Activated CD4-positive, CD25-positive, alpha-beta regulatory T cell treated with anti-CD3 and anti-CD28 coated beads, Interleukin-2, amount 50 U/mL, for 24 hours (primary cell): ENCODE data around the gene WDR7.

Experiments used
- ATAC-seq, 2 donors: fragments of 150-1000 bp; cut with Tn5 transposase; one replicate each; pipeline ENCODE4 v1.10.0; 2021; ENCODE audit warnings: mild to moderate bottlenecking in 1 of 2, moderate library complexity in 1 of 2

WDR7 gene

DNA sequence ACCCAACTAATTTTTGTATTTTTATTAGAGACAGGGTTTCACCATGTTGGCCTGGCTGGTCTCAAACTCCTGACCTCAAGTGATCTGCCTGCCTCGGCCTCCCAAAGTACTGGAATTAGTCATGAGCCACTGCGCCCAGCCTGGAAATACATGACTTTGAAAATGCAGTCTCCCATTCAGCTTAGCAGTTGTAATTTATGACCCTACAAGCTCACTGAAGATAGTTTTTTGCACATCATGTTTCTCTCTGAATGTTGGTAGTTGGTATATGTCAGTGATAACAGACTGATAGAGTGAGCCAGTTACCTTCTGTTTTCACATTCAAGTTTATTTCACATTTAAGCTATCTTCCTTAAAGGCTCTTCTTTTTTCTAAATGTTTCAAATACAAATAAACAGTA is 7.1 kb downstream of the WDR7 start:
- ATAC-seq: no peak

DNA sequence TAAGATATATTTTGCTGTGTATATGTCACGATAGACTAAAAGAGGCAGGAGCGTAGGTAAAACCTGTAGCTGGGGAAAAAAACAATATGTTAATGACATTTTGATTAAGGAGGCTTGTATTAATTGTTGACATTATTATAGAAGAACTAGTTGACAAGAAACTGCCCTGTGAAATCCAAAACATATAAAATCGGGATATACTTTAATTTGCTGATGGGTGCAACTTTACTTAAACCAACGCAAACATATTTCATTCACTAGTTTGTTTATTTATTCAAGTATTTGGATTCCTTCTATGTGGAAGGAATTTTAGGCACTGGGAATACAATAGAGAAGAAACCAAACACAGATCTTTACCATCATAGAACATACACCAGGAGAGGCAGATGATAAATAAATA is 8.0 kb downstream of the WDR7 start:
- ATAC-seq: no peak

DNA sequence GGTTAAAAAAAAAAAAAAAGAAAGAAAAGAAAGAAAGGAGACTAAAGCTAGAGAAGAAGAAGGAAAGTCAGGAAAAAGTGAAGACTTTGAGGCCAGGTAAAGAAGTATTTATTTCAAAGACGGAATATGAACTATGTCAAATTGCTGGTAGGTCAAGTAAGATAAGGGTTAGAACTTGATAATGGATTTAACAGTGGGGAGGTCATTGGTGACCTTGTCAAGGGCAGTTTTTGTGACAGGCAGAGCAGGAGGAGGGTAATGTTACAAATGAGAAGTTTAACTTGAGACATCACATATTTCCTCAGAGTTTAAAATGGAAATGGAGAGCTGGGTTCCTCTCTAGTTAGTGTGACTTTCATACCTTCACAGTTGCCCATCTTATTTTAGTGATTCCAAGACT is 9.5 kb downstream of the WDR7 start:
- ATAC-seq: no peak

DNA sequence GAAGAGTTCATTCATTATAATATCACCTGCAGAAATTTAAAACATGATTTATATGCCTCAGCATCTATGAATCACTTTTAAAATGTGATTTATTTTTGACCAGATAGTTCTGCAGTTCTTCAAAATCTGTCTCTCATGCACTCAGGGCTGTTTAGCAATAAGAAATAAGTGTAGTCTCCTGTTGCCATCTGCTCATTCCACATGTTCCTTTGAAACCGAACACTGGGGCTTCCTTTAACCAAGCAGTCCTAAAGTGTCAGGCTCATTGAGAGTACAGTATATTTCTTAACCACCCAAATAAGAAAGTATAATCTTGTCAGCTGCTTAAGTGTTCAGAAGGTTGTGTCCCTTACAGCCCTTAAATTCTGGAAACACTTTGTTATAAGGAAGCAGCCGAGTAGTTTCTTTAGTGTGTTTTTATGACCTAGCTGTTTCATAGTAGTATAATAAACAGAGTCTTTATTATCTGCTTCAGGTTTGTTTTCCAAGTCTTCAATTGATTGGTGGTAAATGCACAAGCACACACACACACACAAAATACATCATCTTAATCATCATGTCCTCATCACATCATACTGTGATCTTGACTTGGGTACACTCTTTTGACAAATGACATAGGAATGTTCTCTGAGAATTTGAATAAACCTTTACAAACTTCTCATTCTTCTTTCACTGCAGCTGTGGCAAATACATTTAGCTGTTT is 10.4 kb downstream of the WDR7 start:
- no peak for ATAC-seq

DNA sequence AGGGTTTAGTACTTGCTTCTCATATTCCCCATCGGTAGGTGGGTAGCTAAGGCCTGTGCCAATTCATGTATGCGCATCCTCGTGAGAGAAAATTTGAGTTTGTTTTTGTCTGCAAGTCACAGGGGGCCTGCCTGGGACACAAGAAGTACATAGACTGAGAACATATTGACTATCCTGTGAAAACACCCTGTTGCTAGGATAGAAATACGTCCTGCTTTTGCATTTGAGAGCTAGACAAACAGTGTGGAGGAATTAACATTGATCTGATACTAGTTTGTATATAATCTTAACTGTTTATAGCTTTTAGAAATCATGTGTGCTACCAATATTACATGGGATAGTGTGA is 10.9 kb downstream of the WDR7 start:
- ATAC-seq: no peak

DNA sequence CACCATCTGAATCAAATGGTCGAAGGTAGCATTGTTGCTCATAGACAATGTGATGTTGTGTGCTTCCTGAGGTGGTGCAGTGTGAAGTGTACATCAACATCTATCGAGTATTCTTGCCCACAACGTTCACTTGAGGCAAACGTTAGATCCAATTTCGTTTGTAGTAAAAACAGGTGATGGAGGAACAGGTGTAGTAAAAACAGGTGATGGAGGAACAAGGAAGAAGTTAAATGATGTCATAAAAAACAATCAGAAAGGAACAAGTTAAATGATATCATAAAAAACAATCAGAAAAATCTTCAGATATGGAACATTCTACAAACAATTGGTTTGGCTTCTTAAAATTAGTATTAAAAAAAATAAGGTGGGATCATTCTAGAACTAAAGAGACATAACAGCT is 11.3 kb downstream of the WDR7 start:
- ATAC-seq: no peak

DNA sequence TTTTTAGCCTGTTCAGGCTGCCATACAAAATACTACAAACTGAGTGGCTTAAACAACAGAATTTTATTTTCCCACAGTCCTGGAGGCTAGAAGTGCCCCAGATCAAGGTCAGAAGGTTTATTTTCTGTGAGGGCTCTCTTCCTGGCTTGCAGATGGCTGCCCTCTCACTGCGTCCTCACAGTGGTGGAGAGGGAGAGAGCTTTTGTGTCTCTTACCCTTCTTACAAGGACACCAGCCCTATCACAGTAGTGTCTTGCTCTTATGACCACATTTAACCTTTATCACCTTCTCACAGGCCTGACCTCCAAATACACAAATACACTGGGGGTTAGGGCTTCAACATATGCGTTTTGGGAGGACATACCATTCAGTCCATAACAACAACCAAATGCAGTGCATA is 11.7 kb downstream of the WDR7 start:
- ATAC-seq: no peak

DNA sequence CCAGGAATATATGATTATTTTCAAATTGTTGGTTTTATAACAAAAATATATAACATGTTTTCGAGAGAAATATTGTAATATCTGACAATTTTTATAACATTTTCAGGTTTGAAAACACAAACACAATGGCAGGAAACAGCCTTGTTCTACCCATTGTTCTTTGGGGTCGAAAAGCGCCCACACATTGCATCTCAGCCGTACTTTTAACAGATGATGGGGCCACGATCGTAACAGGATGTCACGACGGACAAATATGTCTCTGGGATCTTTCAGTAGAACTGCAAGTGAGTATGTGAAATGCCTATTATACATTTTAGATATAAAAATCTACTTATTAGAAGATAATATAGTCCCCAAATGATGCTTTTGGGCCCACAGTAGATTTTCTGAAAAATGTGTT is 21.2 kb downstream of the WDR7 start:
- no peak for ATAC-seq

DNA sequence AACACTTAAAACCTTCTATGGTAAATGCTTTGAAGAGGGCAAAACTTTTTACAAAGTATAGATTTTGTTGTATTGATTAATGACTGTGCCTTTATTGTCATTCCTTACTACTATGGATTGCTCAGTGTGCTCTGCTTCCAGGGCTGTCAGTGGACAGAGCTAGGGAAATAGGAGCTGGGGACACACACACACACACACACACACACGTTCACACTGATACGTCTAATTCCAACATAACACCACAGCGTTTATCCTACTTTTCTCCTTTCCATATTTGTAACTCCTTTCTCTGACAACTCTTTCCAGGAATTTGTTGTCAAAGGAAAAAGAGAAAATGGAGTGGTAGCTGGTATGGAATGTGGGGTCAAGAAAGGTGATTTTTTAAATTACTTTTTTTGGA is 21.8 kb downstream of the WDR7 start:
- ATAC-seq: no peak

DNA sequence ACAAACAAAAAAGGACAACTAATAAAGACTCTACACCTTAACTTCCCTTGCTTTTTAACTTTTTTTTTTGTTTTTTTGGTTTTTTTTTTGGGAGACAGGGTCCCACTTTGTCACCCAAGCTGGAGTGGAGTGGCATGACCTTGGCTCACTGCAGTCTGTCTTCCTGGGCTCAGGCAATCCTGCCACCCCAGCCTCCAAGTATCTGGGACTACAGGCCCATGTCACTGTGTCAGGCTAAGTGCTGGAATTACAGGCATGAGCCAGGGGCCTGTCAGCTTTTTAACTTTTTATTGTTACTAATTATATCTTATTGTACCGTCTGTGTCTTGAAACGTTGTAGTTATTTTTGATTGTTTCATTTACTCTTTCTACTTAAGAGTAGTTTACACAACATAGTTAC is 25.5 kb downstream of the WDR7 start:
- ATAC-seq: no peak

DNA sequence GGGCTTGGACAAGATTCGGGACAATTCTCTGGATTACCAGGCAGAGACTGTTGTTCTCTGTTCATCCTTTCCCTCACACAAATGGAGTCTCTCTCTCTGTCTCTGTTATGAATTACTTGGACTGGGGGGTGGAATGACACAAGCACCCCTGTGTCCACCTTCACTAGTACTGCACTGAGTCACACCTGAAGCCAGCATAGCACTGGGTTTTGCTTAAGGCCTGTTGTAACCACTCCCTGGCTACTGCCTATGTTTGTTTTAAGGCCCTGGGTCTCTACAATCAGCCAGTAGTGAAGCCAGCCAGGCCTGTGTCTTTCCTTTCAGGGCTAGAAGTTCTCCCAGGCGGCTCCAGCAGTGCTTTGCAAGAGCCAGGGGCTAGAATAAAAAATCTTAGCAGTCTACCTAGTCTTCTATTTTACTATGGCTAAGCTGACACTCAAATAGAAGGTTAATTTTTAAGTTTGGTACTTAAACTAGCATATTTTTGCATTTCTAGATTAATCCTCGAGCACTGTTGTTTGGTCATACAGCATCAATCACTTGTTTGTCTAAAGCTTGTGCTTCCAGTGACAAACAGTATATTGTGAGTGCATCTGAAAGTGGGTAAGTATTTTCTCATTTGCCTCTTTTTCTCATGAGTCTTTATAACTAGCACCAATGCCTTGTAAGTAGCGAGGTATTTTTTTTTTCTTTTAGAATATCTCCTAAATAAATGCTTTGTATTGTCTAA is 27.8 kb downstream of the WDR7 start:
- no peak for ATAC-seq

DNA sequence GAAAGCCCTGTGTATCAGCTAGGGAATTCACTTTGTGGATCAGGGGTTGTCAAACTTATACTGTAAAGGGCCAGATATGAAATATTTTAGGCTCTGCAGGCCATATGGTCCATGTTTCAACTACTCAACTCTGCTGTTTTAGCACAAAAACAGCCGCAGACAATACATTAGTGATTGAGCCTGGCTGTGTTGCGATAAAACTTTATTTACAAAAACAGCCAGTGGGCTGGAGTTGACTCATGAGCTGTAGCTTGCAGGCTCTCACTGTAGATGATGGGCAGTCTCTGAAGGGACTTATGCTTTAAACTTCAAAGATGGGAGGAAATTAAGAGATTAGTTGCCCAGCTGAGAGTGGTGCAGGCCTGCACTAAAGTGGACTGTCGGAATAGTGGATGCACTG is 33.1 kb downstream of the WDR7 start:
- no peak for ATAC-seq

DNA sequence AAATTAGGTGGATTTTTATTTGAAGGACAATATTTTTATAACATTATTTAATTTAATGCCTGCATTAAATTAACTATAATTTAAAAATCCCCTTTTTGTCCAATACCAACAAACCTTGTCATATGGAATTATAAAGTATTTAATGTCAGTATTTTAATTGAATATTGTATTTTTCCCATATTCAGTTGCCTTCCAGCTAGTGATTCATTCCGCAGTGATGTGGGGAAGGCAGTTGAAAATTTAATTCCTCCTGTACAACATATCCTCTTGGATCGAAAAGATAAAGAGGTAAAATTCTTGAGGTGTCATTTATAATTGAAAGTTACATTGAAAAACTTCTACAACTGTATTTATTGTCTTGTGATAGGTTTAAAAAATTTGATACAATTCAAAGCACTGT is 40.4 kb downstream of the WDR7 start:
- ATAC-seq: no peak

DNA sequence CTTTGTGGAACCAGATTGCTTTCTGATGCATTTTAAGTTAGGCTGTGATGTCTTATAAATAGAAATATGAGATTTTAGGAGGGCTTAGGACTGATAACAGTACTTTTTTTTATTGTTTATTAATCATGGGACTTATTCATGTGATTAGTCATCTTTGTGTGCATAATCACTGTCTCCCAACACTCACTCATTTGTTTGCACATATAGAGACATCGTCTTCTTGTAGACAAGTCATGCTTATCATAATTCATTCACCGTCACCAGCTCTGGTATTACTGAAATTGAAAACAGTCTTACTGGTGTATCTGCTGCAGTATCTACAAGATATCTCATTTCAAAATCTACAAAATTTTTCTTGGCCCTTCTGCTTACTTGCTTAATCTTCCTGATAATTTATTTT is 45.8 kb downstream of the WDR7 start:
- ATAC-seq: peak; percentile 78 to 85

DNA sequence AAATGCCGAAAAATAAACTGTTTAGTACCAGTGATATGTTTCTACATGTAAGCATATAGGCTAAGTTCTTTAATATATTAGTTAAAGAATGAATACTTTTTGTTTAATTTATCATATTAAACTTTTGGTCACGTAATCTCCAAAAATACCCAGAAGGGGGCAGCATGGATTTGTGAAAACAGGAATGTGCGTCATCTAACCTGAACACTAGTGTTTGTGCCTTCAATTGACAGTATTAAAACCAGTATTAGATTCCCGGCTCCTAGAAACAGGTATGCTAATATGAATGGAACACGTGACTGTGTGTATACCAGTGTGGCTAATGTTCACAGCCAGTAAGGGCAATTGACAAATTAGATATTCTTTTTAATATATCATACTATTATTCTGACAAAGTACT is 51.8 kb downstream of the WDR7 start:
- ATAC-seq: peak in 1 of 2 donors; percentile 43

DNA sequence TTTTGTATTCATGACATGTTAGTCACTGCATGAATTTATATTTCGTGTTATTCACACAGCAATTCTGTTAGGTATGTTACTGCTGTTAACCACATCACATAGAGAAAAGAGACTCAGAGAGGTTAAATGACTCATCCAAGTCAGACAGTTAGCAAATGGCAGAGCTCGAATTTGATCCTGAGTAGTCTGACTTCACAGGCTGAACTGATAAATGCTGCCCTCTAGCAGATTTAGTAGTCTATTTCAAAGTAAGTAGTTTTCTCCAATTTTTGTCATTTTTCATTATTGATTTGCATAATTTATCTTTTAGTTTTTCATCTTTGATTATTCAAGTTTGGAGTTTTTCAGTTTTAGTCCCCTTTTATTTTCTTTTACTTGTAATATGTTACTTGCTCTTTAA is 58.3 kb downstream of the WDR7 start:
- ATAC-seq: peak; percentile 100

DNA sequence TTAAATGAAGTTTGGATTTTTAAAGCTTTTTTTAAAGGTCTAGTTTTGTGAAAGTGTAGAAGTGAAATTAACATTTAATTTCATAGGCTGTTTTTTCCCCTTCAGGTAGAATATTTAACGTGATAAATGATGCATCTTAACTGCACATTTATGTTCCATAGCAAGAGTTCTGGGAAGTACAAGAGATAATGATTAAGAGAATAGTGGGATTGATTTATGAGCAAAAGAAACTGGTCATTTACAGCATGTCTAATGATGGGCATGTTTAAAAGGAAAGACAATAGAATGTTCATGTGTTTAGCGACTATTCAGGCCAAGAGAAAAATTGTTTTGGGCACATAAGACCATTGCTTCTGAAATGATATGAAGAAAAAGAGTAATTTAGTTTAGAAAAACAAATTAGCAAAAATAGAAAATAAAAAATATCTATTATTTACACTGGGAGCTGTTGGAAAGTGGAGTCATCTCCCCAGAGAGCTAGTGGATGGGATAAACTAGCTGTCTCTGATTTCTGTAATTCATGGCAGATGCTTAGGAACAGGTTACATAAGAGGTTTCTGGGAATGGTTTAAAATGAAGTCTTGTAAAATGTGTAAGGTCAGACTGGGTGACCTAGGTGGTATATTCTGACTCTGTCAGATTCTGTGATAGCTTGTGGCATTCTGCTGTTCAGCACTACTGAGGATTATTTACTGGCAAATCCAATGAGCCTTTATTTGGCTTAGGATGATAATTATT is 60.7 kb downstream of the WDR7 start:
- ATAC-seq: no peak

DNA sequence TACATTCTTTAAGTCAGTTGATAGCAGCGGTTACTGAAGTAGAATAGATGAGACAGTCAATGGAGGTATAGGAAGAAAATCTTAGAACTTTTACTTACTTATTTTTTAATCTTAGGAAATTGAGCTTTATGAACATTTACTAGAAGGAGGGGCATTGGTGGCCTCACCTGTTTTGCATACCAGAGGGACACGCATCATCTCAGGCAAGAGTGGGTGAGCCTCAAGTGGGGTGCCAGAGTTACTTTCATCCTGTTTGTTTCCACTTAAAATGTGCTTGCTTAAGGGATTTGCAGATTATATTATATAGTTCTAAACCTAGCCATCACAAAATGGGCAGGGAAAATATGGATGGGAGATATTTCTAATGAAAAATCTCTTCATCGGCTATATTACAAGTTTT is 61.6 kb downstream of the WDR7 start:
- ATAC-seq: no peak

DNA sequence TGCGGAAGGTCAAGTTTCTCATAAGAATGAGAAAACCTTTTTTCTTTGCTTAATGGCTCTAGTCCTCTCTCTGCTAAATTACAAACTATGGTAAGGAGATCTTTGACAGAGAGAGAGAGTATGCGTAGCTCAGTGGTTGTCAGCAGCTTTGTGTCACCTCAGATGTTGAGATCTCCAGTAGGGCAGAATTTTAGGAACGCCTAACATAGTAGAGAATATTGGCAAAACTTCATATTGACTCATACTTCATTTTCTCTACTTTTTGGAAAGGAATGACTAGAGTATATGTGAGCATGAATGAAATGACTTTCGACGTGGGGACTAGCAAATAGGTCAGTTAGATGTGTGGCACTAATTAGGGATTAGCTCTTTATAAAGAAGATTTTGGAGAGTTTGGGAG is 64.0 kb downstream of the WDR7 start:
- ATAC-seq: no peak

DNA sequence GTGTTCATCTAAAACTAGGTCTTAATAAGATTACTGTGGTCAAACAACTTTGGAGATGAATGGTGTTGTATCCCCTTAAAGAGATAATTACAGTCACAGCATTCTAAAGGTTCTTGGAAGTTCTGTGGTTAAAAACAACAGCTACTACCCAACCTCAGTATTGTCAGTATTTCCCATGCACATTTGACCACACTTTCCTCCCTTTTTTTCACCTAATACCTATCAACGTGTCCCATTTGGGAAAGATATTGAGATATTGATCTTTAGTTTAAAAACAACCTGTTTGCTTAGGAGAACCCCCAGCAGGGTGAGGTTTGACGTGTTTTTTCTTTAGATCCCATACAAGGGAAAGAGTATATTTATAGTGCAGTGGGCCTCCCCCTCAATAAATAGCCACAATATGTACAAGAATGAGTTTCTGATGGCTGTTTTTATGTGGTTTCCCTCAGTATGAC is 65.6 kb downstream of the WDR7 start:
- ATAC-seq: peak in 1 of 2 donors; percentile 41

DNA sequence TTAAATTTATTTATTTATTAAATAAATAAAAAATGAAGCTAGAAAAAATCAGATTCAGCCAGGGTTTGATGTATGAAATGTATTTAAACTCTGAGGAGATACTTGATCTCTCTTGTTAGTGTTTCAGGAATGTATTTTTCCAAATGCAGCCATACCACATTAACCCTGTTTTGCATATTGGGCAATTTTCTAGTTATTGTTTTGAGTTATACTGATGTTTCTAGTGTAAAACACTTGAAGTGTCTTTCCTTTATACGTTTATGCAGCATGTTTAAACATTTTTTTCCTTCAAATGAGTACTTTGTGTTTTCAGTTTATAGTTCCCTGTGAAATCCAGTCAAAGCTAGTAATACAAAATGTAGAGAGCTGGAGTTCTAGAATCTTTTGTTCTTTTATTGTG is 69.9 kb downstream of the WDR7 start:
- no peak for ATAC-seq

DNA sequence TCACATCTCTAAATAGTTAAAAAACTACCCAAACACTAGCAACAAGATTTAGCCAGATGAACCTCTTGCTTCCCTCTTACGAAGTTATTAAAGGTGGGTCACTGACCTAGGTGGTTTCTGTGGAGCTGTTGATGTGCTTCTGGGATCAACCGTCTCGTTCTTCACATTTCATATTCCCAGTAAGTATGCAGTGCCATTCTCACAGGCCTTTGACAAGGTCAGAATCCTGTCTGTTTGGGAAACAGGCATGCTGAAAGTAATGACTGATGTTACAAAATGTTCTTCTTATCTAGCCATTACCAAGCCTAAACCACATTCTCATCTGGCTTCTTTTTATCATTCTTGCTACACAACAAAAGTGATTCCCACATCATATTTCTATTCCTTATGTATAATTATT is 70.3 kb downstream of the WDR7 start:
- ATAC-seq: no peak

DNA sequence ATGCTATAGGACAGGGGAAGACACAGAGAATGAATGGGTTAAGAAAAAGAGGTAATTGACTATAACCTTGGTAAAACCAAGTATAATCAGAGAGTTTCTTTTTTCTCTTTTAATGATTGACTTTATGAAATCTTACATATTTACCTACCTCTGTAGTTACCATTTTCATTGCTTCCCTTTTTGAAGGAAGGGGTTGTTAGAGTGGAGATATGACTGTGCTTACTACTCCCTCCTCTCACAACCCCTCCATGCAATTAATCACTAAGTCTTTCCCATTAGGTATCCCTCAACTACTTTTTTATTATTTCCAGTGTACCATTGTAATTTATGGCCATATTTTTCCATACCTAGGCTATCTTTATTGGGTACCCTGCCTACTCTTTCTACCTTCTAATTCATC is 71.4 kb downstream of the WDR7 start:
- no peak for ATAC-seq

DNA sequence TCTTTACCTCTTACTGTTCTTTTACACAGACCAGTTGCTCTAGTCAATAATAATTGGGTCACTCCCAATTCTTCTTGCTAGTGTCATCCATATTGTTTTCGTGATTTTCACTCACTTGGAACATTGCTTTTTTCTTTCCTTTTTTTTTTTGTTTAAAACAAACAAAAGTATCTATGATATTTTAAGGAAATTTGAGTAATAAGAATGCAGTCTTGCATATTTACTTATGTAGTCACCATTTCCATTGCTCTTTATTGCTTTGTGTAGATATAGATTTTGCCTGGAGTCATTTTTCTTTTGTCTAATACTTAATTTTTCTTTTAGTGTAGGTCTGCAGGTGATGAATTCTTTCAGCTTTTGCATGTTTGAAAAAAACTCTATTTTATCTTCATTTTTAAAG is 71.9 kb downstream of the WDR7 start:
- no peak for ATAC-seq
